H1 (cell line): ENCODE results near the gene TC2N. TPM values are rescaled to one million over a fixed set of nuclear protein-coding genes. Genes with fewer than 3 reads are reported as not detected.

Experiments used
- CTCF ChIA-PET: fragments of 300-600 bp; sonication (Branson Sonifier 250); formaldehyde crosslinking; loops from one replicate; lab custom pipeline; 2021; ENCODE audit not compliant: partially characterized antibody; lab: Charles Lee
- POLR2A ChIA-PET: fragments of 300-600 bp; sonication (Branson Sonifier 250); formaldehyde crosslinking; loops from one replicate; lab custom pipeline; 2021; ENCODE audit warnings: inconsistent platforms; ENCODE audit not compliant: partially characterized antibody; lab: Charles Lee
- DNase-seq, 2 experiments: peaks; one replicate each; pipeline versions ENCODE4 v3.0.0 to v3.0.0-alpha.2; 2010 to 2022; ENCODE audit warnings: low spot score in 2 of 2, low read depth in 1 of 2, mixed read lengths in 1 of 2
- FAIRE-seq: peaks from 2 replicates; lab custom pipeline; 2011; peaks lifted over from hg19 to GRCh38; lab: Jason Lieb, UNC
- H2AFZ ChIP-seq: 2 replicates; pipeline ENCODE4 v1.8.1; 2012; ENCODE audit warnings: low read length, inconsistent platforms
- H2AK5ac ChIP-seq: 2 replicates; pipeline ENCODE4 v1.6.1; 2013; ENCODE audit warnings: low read depth, low read length
- H2BK120ac ChIP-seq: replicated peaks from 2 replicates; pipeline ENCODE3; 2013; ENCODE audit warnings: low read depth, low read length, inconsistent platforms
- H2BK12ac ChIP-seq: 2 replicates; pipeline ENCODE4 v1.6.1; 2013; ENCODE audit warnings: low read depth, low read length
- H2BK15ac ChIP-seq: 2 replicates; pipeline ENCODE4 v1.6.1; 2013; ENCODE audit warnings: low read length
- H2BK20ac ChIP-seq: 2 replicates; pipeline ENCODE4 v1.6.1; 2013; ENCODE audit warnings: low read length
- H2BK5ac ChIP-seq: 2 replicates; pipeline ENCODE4 v1.6.1; 2013; ENCODE audit warnings: low read depth, low read length
- H3K14ac ChIP-seq: 2 replicates; pipeline ENCODE4 v1.6.1; 2013; ENCODE audit warnings: inconsistent platforms; ENCODE audit not compliant: insufficient read length
- H3K18ac ChIP-seq: 2 replicates; pipeline ENCODE4 v1.6.1; 2013; ENCODE audit warnings: low read length; ENCODE audit errors: extremely low read depth
- H3K23ac ChIP-seq: 2 replicates; pipeline ENCODE4 v1.6.1; 2013; ENCODE audit warnings: inconsistent platforms; ENCODE audit not compliant: insufficient read length
- H3K23me2 ChIP-seq: 2 replicates; pipeline ENCODE4 v1.6.1; 2013; ENCODE audit warnings: low read depth, low read length
- H3K27ac ChIP-seq: 2 replicates; pipeline ENCODE4 v1.6.1; 2011; ENCODE audit warnings: low read depth, low read length, inconsistent platforms
- H3K27me3 ChIP-seq, 4 experiments: replicated peaks in 1 of 4; 1 replicate in 1 of 4; 2 replicates in 3 of 4; pipeline versions ENCODE4 v1.6.1 to v1.8.1; 2011 to 2013; ENCODE audit warnings: low read length in 3 of 4, mild to moderate bottlenecking in 3 of 4, inconsistent platforms in 2 of 4, mixed read lengths in 2 of 4, moderate library complexity in 1 of 4; ENCODE audit not compliant: control insufficient read depth in 3 of 4, insufficient read depth in 3 of 4; ENCODE audit errors: extremely low read depth in 1 of 4
- H3K36me3 ChIP-seq, 4 experiments: 2 replicates each; pipeline versions ENCODE4 v1.6.1 to v1.8.1; 2011 to 2013; ENCODE audit warnings: mild to moderate bottlenecking in 4 of 4, low read length in 3 of 4, moderate library complexity in 2 of 4, control low read depth in 1 of 4, inconsistent platforms in 1 of 4; ENCODE audit not compliant: insufficient read depth in 4 of 4, control insufficient read depth in 2 of 4
- H3K4ac ChIP-seq: replicated peaks from 2 replicates; pipeline ENCODE3; 2013; ENCODE audit warnings: low read length, low read depth, mixed read lengths, inconsistent platforms; ENCODE audit not compliant: insufficient read length
- H3K4me1 ChIP-seq, 4 experiments: replicated peaks in 1 of 4; 1 replicate in 1 of 4; 2 replicates in 3 of 4; pipeline versions ENCODE4 v1.6.1 to v1.8.1; 2011 to 2013; ENCODE audit warnings: low read length in 3 of 4, inconsistent platforms in 2 of 4, mixed read lengths in 1 of 4; ENCODE audit not compliant: insufficient read depth in 4 of 4, control insufficient read depth in 3 of 4
- H3K4me2 ChIP-seq, 2 experiments: 2 replicates each; pipeline versions ENCODE4 v1.6.1 to v1.8.1; 2011 to 2013; ENCODE audit warnings: low read depth in 2 of 2, low read length in 2 of 2, control low read depth in 1 of 2, inconsistent platforms in 1 of 2, mild to moderate bottlenecking in 1 of 2; ENCODE audit not compliant: insufficient read depth in 1 of 2
- H3K4me3 ChIP-seq, 4 experiments: fragments of 200-600, 300-600 bp in 1 of 4; sonication (generic), shearing (Covaris generic), sonication (Bioruptor Twin) in 1 of 4; 2 replicates each; pipeline versions ENCODE4 v1.5.1 to v1.8.1; 2011 to 2016; ENCODE audit warnings: low read length in 4 of 4, low read depth in 3 of 4, control low read depth in 2 of 4, inconsistent platforms in 2 of 4, mild to moderate bottlenecking in 2 of 4, mixed read lengths in 1 of 4, moderate library complexity in 1 of 4; ENCODE audit not compliant: insufficient read depth in 2 of 4; ENCODE audit errors: extremely low read depth in 1 of 4
- H3K56ac ChIP-seq: replicated peaks from 2 replicates; pipeline ENCODE3; 2013; ENCODE audit warnings: low read depth, mild to moderate bottlenecking, mixed read lengths, low read length, inconsistent platforms; ENCODE audit not compliant: insufficient read length
- H3K79me1 ChIP-seq: 2 replicates; pipeline ENCODE4 v1.6.1; 2013; ENCODE audit warnings: low read depth, low read length, control low read depth
- H3K79me2 ChIP-seq, 2 experiments: 2 replicates each; pipeline versions ENCODE4 v1.6.1 to v1.8.1; 2012 to 2013; ENCODE audit warnings: low read length in 2 of 2, mild to moderate bottlenecking in 2 of 2, inconsistent platforms in 1 of 2; ENCODE audit not compliant: insufficient read depth in 2 of 2, control insufficient read depth in 1 of 2
- H3K9ac ChIP-seq, 4 experiments: replicated peaks in 1 of 4; 1 replicate in 1 of 4; 2 replicates in 3 of 4; pipeline versions ENCODE4 v1.6.1 to v1.8.1; 2011 to 2013; ENCODE audit warnings: low read depth in 3 of 4, low read length in 3 of 4, control low read depth in 2 of 4, mild to moderate bottlenecking in 2 of 4, moderate library complexity in 2 of 4, inconsistent platforms in 1 of 4; ENCODE audit errors: extremely low read depth in 1 of 4
- H3K9me3 ChIP-seq, 2 experiments: 2 replicates each; pipeline versions ENCODE4 v1.6.1 to v1.8.1; 2012 to 2013; ENCODE audit warnings: mild to moderate bottlenecking in 2 of 2, moderate library complexity in 2 of 2, control low read depth in 1 of 2, inconsistent platforms in 1 of 2, low read depth in 1 of 2, low read length in 1 of 2, mixed read lengths in 1 of 2; ENCODE audit not compliant: insufficient read depth in 2 of 2
- H4K20me1 ChIP-seq, 2 experiments: replicated peaks in 1 of 2; 2 replicates each; pipeline versions ENCODE3 to v1.8.1; 2011 to 2013; ENCODE audit warnings: inconsistent platforms in 2 of 2, low read length in 2 of 2, mild to moderate bottlenecking in 1 of 2; ENCODE audit not compliant: insufficient read depth in 2 of 2, control insufficient read depth in 1 of 2
- H4K5ac ChIP-seq: 2 replicates; pipeline ENCODE4 v1.6.1; 2013; ENCODE audit warnings: low read length, low read depth, mixed read lengths, inconsistent platforms; ENCODE audit not compliant: insufficient read length
- H4K8ac ChIP-seq: 2 replicates; pipeline ENCODE4 v1.8.0; 2013; ENCODE audit warnings: mild to moderate bottlenecking, moderate library complexity, low read length, inconsistent platforms; ENCODE audit not compliant: insufficient read depth; ENCODE audit errors: extremely low read depth
- H4K91ac ChIP-seq: replicated peaks from 2 replicates; pipeline ENCODE3; 2013; ENCODE audit warnings: low read length, mixed read lengths, inconsistent platforms; ENCODE audit not compliant: insufficient read length
- ATF2 ChIP-seq: IDR thresholded peaks from 2 replicates; pipeline ENCODE4 v1.6.1; 2012; ENCODE audit warnings: low read length, inconsistent platforms
- GABPA ChIP-seq: IDR thresholded peaks from 2 replicates; pipeline ENCODE4 v1.6.1; 2011; ENCODE audit warnings: mild to moderate bottlenecking, low read length, moderate library complexity, borderline replicate concordance; ENCODE audit not compliant: insufficient read depth
- WGBS, 2 experiments: shearing (Covaris generic) in 1 of 2; methylation state at CpG; one replicate each; pipeline versions ENCODE4 v1.1.6 to v1.1.7; 2013 to 2015; ENCODE audit warnings: low lambda C conversion rate in 2 of 2, mixed read lengths in 2 of 2, inconsistent platforms in 1 of 2, low coverage in 1 of 2, missing lambda C conversion rate in 1 of 2; ENCODE audit not compliant: insufficient replicate concordance in 2 of 2, insufficient coverage in 1 of 2, insufficient read length in 1 of 2; ENCODE audit errors: extremely low coverage in 1 of 2, missing lambda C conversion rate in 1 of 2; 5-methylcytosine and 5-hydroxymethylcytosine counted together
- polyA plus RNA-seq, 7 experiments: library from polyadenylated mRNA; depleted of rRNA in 3 of 7; stranded (reverse) in 5 of 7; unstranded in 2 of 7; fragments of >200 nt in 5 of 7; fragments of 200-250 nt in 2 of 7; gene quantifications; 1 replicate in 5 of 7; 2 replicates in 1 of 7; 4 replicates in 1 of 7; pipeline versions ENCODE4 v1.2.1 to v1.2.3, GENCODE V29; 2011 to 2013; ENCODE audit warnings: missing spikeins in 2 of 7, mixed read lengths in 2 of 7
- total RNA-seq: library from RNA; stranded (reverse); fragmentation: NEBNext Ultra II Directional; extraction: Animal tissue kit (Norgen Biotek cat#: 25700); gene quantifications from 2 replicates; pipeline ENCODE4 v1.2.1, GENCODE V29; 2021
- TF ChIP-seq, protein P1 (sequence below): IDR thresholded peaks from 2 replicates; pipeline ENCODE4 v1.6.1; 2012; ENCODE audit warnings: inconsistent platforms

Gene TC2N
- total and polyA plus RNA-seq, 2 of the 8 experiments (the other 6 are each of a cell fraction or from before 2014, with no cell fraction given), result 9.7 to 36.2 TPM

- 85% methylated on average over 2 of the region's 2 CpGs; no CpG with 5 or more reads in 1 of the 2 experiments for WGBS, 2 experiments
- Histone ChIP-seq H3K79me1 (no peaks in the 10 kb centered on the region), H3K4me1 (no peaks in the 10 kb centered on the region; a peak in 1 of 7 replicates), H3K4me2 (no peak overlapping the region), H4K91ac (no peak overlapping the region), H3K4me3 (no peak overlapping the region), H3K4ac (no peak overlapping the region), H2BK20ac (no peak overlapping the region), H4K8ac (no peak overlapping the region), H3K36me3 (no peaks in the 10 kb centered on the region), H4K5ac (no peak overlapping the region), H2AK5ac (no peak overlapping the region), H3K56ac (no peak overlapping the region), H3K18ac (no peak overlapping the region), H3K27me3 (no peaks in the 10 kb centered on the region), H3K9ac (no peak overlapping the region), H3K14ac (no peak overlapping the region), H2AFZ (no peak overlapping the region), H3K23me2 (no peaks in the 10 kb centered on the region; the same call in 1 of the 2 replicates), H3K23ac (no peak overlapping the region), H3K27ac (no peak overlapping the region), H3K9me3 (0 out of 4 replicates have a peak, but pooled peaks cover 0 to 2% of the 10 kb centered on the region in 2 experiments), H2BK120ac (no peak overlapping the region), H2BK5ac (no peak overlapping the region), H3K79me2 (no peaks in the 10 kb centered on the region), H2BK12ac (no peak overlapping the region), H2BK15ac (no peak overlapping the region), H4K20me1 (no peaks in the 10 kb centered on the region)
- ChIA-PET POLR2A (no interaction called here), CTCF (no interaction called here)
- DNase-seq, result no peak
- no peak for FAIRE-seq
- TF ChIP-seq, protein P1, sequence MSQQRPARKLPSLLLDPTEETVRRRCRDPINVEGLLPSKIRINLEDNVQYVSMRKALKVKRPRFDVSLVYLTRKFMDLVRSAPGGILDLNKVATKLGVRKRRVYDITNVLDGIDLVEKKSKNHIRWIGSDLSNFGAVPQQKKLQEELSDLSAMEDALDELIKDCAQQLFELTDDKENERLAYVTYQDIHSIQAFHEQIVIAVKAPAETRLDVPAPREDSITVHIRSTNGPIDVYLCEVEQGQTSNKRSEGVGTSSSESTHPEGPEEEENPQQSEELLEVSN, result no peak
- TF ChIP-seq ATF2, result no peak
- no peak for TF ChIP-seq GABPA
These were observed 117.5 kb downstream of the TC2N start for GRCh38 chr14:91749868-91750267.
